22Rv1 (cell line): ENCODE results near the gene IL17RC.
"Not testable (repeated sequence)": the region's sequence is repeated elsewhere in the genome, so short reads cannot be mapped to it uniquely, and the experiment has no call there.

Source experiments
- H3K27ac ChIP-seq: fragments of 450-650 bp; 2 replicates; pipeline ENCODE4 v1.5.1; 2017
- ZFX ChIP-seq: fragments of 450-650 bp; IDR thresholded peaks from 2 replicates; pipeline ENCODE4 v1.6.1; 2017; ENCODE audit warnings: antibody characterized with exemption, borderline replicate concordance
- TF ChIP-seq, protein P1 (sequence below): fragments of 450-650 bp; IDR thresholded peaks from 2 replicates; pipeline ENCODE4 v1.5.1; 2017; ENCODE audit warnings: mild to moderate bottlenecking

The IL17RC gene

DNA sequence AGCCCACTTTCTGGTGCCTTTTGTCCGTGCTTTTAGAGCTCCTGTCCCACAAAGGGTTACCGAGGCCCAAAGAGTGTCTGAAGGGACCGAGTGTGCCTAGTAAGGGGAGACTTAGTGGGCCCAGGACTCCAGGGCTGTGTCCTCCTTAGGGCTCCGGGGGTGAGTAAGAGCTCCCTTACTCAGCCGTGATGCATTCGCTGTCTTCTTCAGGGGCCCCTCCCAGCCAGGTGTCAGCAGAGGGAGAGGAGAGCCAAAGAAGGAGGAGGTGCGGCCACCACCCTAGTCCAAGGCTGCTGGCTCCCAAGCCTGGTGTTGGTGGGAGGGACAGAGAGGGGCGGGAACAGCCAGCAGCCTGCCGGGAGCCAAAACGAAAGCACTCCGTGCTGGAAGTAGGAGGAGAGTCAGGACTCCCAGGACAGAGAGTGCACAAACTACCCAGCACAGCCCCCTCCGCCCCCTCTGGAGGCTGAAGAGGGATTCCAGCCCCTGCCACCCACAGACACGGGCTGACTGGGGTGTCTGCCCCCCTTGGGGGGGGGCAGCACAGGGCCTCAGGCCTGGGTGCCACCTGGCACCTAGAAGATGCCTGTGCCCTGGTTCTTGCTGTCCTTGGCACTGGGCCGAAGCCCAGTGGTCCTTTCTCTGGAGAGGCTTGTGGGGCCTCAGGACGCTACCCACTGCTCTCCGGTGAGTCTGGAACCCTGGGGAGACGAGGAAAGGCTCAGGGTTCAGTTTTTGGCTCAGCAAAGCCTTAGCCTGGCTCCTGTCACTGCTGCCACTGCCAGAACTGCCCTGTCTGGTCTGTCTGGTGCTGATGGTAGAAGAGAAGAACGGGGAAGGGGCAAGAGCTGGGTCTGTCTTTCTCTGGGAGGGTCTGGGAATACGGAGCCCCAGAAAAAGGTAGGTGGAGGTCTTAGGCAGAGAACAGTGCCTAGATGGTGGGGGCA lies at the start of gene IL17RC:
TSS of gene IL17RC (plus strand) at position 365 of the 947 bp plus-strand sequence. CDS start at position 583, 218 bp downstream.
- no peak for TF ChIP-seq ZFX
- TF ChIP-seq, protein P1, sequence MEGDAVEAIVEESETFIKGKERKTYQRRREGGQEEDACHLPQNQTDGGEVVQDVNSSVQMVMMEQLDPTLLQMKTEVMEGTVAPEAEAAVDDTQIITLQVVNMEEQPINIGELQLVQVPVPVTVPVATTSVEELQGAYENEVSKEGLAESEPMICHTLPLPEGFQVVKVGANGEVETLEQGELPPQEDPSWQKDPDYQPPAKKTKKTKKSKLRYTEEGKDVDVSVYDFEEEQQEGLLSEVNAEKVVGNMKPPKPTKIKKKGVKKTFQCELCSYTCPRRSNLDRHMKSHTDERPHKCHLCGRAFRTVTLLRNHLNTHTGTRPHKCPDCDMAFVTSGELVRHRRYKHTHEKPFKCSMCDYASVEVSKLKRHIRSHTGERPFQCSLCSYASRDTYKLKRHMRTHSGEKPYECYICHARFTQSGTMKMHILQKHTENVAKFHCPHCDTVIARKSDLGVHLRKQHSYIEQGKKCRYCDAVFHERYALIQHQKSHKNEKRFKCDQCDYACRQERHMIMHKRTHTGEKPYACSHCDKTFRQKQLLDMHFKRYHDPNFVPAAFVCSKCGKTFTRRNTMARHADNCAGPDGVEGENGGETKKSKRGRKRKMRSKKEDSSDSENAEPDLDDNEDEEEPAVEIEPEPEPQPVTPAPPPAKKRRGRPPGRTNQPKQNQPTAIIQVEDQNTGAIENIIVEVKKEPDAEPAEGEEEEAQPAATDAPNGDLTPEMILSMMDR = no peak
- peak within 1 kb of the TSS; percentile 89 for H3K27ac ChIP-seq

DNA sequence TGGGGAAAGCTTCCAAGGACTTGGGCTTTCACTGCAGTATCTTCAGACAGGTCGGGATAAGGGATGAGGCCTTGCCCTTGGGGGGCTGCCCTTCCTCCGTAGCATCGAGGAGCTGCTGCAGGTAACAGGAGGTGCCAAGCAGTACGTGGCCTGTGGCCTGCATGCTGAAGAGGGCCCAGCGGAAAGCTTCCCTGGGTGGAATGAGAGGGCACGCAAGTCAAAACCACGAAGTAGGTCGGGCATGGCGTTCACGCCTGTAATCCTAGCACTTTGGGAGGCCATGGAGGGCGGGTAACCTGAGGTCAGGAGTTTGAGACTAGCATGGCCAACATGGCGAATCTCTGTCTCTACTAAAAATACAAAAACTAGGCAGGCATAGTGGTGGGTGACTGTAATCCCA lies 49.8 kb upstream of the IL17RC start:
- TF ChIP-seq, protein P1 = no peak
- TF ChIP-seq ZFX = no peak
- H3K27ac ChIP-seq = no peak overlapping the region

DNA sequence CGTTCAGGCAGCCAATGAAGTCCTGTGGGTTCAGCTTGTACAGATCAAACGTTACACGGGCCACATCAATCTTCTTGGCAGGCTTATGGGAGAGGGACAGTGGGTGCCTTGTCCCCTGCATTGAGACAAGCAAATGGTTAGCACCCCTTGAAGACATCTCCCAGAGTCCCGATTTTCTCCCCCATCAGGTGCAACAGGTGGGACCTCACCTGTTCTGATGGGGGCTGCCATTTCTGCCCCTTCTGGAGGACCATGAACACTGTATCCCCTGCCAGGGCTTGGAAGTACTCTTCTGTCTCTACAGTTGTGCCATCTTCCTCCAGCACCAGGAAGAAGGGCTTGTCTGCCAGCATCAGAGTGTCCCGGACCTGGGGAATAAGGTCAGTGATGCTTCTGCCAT lies 46.9 kb upstream of the IL17RC start:
- TF ChIP-seq, protein P1 = no peak
- no peak for TF ChIP-seq ZFX

GRCh38 chr3:9870978-9871377 lies 45.9 kb upstream of the IL17RC start:
- TF ChIP-seq, protein P1 = no peak
- TF ChIP-seq ZFX = no peak
- no peak overlapping the region for H3K27ac ChIP-seq

More for the DNA sequence above, 46.9 kb upstream of the IL17RC start:
- H3K27ac ChIP-seq = no peak overlapping the region

GRCh38 chr3:9872067-9872466 lies 44.8 kb upstream of the IL17RC start:
- not testable (repeated sequence) for H3K27ac ChIP-seq

DNA sequence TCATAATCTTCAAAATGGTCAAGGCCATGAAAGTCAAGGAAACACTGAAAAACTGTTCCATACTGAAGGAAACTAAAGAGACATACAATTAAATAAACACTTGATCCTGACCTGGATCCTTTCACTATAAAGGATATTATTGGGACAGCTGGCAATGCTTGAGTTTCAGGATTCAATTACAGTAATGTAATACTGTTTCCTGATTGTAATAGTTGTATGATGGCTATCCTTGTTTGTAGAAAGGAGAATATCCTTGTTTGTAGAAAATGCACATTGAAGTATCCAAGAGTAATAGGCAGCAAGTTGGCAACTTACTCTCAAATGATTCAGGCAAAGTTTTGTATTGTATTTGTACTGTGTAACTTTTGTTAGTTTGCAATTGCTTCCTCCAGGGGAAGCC lies 41.5 kb upstream of the IL17RC start:
- no peak overlapping the region for H3K27ac ChIP-seq
- no peak for TF ChIP-seq ZFX
- TF ChIP-seq, protein P1 = no peak

GRCh38 chr3:9876255-9876654 lies 40.6 kb upstream of the IL17RC start:
- H3K27ac ChIP-seq = not testable (repeated sequence)

GRCh38 chr3:9876991-9877390 lies 39.9 kb upstream of the IL17RC start:
- H3K27ac ChIP-seq = no peak overlapping the region
- TF ChIP-seq ZFX = no peak
- TF ChIP-seq, protein P1 = no peak
